ENCODE data around the gene SGCG.

Gene SGCG

GRCh38 chr13:23183292-23183691 is 2.5 kb downstream of the SGCG start:
- Mint-ChIP-seq H3K9me3 (no peaks in the 10 kb centered on the region), H3K4me3 (peak overlapping the region in 1 of 3 experiments; percentile 73), H3K36me3 (ENCODE audit: low read depth) (no peaks in the 10 kb centered on the region), H3K27ac (no peak overlapping the region), H3K27me3 (ENCODE audit: low read depth) (peaks cover 4% of the 10 kb centered on the region), H3K4me1 (peaks cover 37% of the 10 kb centered on the region)
- no peak for TF ChIP-seq CTCF (IDR thresholded peaks at IDR 0.05; ENCODE audit: unreplicated experiment in 3 of 3)

- H3K36me3 Mint-ChIP-seq (ENCODE audit: low read depth): no peaks in the 10 kb centered on the region
- H3K4me3 Mint-ChIP-seq: no peak overlapping the region
- peaks cover 18% of the 10 kb centered on the region for H3K4me1 Mint-ChIP-seq
- H3K27ac Mint-ChIP-seq: no peak overlapping the region
- H3K27me3 Mint-ChIP-seq (ENCODE audit: low read depth): peaks cover 4% of the 10 kb centered on the region
- no peaks in the 10 kb centered on the region for H3K9me3 Mint-ChIP-seq
- no peak for TF ChIP-seq CTCF (IDR thresholded peaks at IDR 0.05; ENCODE audit: unreplicated experiment in 3 of 3)
Measured at GRCh38 chr13:23185542-23185941, 4.8 kb downstream of the SGCG start.

- Mint-ChIP-seq H3K27ac (no peak overlapping the region), H3K27me3 (ENCODE audit: low read depth) (peaks cover 3% of the 10 kb centered on the region), H3K4me1 (no peaks in the 10 kb centered on the region), H3K36me3 (ENCODE audit: low read depth) (peaks cover 5% of the 10 kb centered on the region), H3K9me3 (peaks cover 8% of the 10 kb centered on the region), H3K4me3 (no peak overlapping the region)
- TF ChIP-seq CTCF (IDR thresholded peaks at IDR 0.05; ENCODE audit: unreplicated experiment in 3 of 3): no peak
Measured at GRCh38 chr13:23201870-23202269, 21.1 kb downstream of the SGCG start.

GRCh38 chr13:23202383-23202782 is 21.6 kb downstream of the SGCG start:
- Mint-ChIP-seq H3K4me1 (no peaks in the 10 kb centered on the region), H3K4me3 (no peak overlapping the region), H3K36me3 (ENCODE audit: low read depth) (peaks cover 5% of the 10 kb centered on the region), H3K27me3 (ENCODE audit: low read depth) (peaks cover 3% of the 10 kb centered on the region), H3K27ac (no peak overlapping the region), H3K9me3 (peaks cover 12% of the 10 kb centered on the region)
- TF ChIP-seq CTCF (IDR thresholded peaks at IDR 0.05; ENCODE audit: unreplicated experiment in 3 of 3): no peak

- H3K9me3 Mint-ChIP-seq: peaks cover 12% of the 10 kb centered on the region
- H3K4me3 Mint-ChIP-seq: no peak overlapping the region
- no peaks in the 10 kb centered on the region for H3K4me1 Mint-ChIP-seq
- H3K27ac Mint-ChIP-seq: no peak overlapping the region
- H3K36me3 Mint-ChIP-seq (ENCODE audit: low read depth): peaks cover 5% of the 10 kb centered on the region
- peaks cover 3% of the 10 kb centered on the region for H3K27me3 Mint-ChIP-seq (ENCODE audit: low read depth)
- no peak for TF ChIP-seq CTCF (IDR thresholded peaks at IDR 0.05; ENCODE audit: unreplicated experiment in 3 of 3)
Measured at GRCh38 chr13:23203516-23203915, 22.7 kb downstream of the SGCG start.

- Mint-ChIP-seq H3K4me3 (no peak overlapping the region), H3K27me3 (ENCODE audit: low read depth) (peaks cover 3% of the 10 kb centered on the region), H3K27ac (no peak overlapping the region), H3K36me3 (ENCODE audit: low read depth) (peaks cover 5% of the 10 kb centered on the region), H3K9me3 (peaks cover 12% of the 10 kb centered on the region), H3K4me1 (no peaks in the 10 kb centered on the region)
- no peak for TF ChIP-seq CTCF (IDR thresholded peaks at IDR 0.05; ENCODE audit: unreplicated experiment in 3 of 3)
Measured at GRCh38 chr13:23205807-23206206, 25.0 kb downstream of the SGCG start.

Data from nephron (organoid).